HFF-Myc (cell line): Measurements from ENCODE around the gene WDR86.

Experiments used
- DNase-seq: peaks from one replicate; pipeline ENCODE4 v3.0.0-alpha.2; 2011; ENCODE audit warnings: low read depth; ENCODE audit errors: extremely low read depth
- H3K4me3 ChIP-seq: replicated peaks from 2 replicates; pipeline ENCODE4 v1.5.1; 2011; ENCODE audit warnings: low read depth, mild to moderate bottlenecking, control low read depth, low read length
- CTCF ChIP-seq: IDR thresholded peaks from 2 replicates; pipeline ENCODE4 v1.5.1; 2012; ENCODE audit warnings: mild to moderate bottlenecking, low read depth, low read length, control low read depth; ENCODE audit errors: missing control alignments

The WDR86 gene

DNA sequence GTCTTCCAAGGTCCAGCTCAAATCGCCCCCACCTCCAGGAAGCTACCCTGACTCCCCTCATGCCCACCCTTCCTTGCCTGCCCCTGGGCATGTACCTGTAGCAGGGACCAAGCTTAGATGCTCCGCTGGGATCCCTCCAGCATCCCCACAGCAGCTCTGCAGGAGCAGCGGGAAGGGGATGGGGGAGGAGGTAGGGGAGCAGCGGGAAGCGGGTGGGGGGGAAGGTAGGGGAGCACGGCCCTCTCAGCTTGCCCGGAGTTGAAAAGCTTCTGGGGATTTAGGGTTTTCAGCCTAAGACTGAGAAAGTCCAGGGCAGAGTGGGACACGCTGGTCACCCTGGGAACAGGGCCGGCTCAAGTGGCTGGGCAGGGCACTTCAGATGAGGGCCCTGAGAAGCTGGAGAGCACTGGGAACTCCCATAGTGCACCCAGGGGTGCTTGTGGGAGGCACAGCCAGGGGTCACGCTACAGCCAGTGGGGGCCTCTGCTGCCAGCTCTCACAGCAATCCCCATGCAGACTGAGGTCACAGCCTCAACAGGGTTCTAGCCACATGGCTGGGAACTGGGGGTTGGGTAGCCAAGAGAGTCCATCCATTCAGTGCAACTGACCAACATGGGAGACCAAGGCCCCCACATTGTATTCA is 13.4 kb downstream of the WDR86 start:
- DNase-seq, result no peak
- TF ChIP-seq CTCF, result no peak
- H3K4me3 ChIP-seq, result no peak overlapping the region

- H3K4me3 ChIP-seq, result no peak overlapping the region
- no peak for TF ChIP-seq CTCF
- DNase-seq, result no peak
Observed at GRCh38 chr7:151395036-151395367, 14.8 kb downstream of the WDR86 start.

DNA sequence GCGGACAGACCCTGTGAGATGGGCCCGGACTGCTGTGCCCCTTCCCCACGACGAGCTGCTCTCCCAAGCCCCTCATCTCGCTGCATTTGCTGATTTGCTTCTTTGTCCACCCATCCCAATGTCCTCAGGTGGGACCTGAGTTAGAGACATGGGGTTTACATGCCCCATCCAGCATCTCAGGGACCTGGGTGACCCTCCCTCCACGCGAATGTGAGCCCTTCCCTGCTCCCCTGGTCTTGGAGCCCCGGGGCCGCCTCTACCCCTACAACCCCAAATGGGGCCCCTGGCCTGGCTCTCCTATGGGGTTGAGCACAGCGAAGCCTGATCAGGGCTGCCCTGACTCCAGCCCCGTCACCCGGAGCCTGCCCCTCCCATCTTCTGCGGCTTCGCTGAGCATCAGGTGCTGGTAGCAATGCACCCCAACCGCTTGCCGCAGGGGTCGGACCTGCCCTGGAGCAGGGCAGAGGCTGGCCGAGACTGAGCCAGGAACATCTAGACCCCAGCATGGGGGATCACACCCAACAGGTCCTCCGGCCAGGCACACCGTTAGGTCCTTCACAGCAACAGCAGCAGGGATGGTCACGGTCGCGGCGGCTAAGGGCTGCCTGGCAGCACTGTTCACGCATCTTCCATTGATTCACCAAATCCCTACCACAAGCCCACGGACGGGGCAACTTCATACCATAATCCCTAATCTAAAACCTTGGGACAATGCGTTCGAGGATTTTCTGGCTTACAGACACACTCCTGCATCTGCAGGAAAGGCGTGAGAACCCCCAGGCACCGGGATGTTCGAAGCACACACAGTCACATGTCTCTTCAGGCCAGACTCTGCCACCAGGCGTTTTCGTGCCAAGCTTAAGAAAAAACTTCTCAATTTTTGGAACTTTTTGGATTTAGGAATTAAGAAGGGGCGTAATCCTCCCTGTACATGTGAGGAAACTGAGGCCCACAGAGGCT is 15.5 kb downstream of the WDR86 start:
- DNase-seq, result no peak
- TF ChIP-seq CTCF, result no peak
- no peak overlapping the region for H3K4me3 ChIP-seq

DNA sequence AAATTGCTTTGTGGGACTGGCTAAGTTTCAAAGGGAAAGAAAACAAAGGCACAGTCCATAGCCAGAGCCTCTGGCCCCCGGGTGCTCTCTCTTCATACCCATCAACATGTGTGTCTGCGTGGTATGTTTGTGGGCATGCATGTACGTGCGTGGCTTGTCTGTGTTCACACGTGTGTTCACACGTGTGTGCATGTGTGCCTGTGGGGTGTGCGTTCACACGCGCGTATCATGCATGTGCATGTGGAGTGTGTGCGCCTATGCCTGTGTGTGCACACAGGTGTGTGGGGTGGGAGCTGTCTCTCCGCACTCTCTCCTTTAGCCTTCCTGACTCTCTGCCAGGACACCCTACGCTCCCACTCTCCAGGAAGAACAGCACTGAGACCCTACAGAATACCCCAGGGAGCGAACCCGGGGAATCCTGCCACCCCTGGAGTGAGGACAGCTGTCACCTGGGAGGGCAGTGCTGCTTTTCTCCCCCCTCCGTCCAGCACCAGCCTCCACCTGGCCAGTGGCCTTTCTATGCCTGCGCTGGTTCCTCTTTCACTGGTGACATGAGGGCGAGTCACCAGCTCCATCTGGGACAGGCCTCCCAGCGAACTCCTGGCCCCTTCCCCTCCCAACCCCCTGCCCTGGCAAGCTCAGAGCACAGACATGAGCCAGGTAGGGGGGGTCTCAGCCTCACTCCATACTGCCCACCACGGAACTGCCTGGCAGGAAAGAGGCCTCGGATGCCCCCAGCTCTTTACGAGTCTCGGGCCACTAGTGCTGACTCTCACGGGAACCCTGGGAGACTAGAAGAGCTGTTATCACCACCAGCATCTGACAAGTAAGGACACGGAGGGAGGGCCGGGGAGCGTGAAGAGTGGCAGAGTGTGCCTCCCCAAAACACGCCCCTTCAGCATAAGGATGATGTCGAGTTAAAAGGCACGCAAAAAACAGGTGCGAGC is 16.5 kb downstream of the WDR86 start:
- no peak for TF ChIP-seq CTCF
- no peak overlapping the region for H3K4me3 ChIP-seq
- DNase-seq, result no peak

DNA sequence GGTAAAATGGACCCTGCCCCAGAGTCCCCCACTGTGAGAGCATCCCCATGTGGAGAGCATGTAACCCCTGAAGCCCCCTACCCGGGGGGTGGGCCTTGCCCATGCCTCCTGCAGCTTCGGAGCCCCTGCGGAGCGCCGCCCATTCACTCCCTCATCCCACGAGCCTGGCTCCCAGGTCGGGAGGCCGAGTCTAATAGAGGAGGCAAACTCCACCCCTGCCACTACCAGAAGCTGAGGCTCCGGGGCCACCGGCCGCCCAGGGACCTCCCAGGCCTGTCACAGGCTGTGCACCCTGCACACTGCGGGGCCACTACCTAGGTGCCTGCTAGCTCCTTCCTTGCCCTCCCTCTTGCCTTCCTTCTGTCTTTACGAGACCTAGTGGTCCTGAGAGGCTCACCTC is 17.4 kb downstream of the WDR86 start:
- TF ChIP-seq CTCF, result no peak
- no peak overlapping the region for H3K4me3 ChIP-seq
- DNase-seq, result no peak

DNA sequence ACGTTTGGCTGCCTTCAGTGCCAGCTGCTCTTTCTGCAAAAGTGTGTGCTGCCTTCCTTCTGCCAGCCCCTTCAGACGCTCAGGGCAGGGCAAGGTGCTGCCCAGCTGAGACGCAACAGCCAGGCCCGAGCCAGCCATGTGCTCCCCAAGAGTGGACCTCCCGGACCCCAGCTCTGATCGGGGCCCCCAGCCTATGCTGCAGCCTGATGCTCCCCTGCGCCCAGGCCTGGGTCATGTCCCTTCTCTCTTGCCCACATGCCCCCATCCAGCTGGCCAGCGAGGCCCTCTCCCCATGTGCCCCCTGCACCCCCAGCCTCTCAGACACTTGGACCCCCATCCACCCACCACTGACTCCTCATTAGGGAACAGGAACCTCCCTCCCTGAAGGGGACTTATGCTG is 17.8 kb downstream of the WDR86 start:
- DNase-seq, result no peak
- H3K4me3 ChIP-seq, result no peak overlapping the region
- TF ChIP-seq CTCF, result no peak
